Naive thymus-derived CD4-positive, alpha-beta T cell (primary cell): ENCODE measurements around the gene SPRY1. TPM values are rescaled to one million over a fixed set of nuclear protein-coding genes. Genes with fewer than 3 reads are reported as not detected.

Experiments
- ATAC-seq: fragments of 150-1000 bp; cut with Tn5 transposase; 2 replicates; pipeline ENCODE4 v1.10.0; 2021; ENCODE audit warnings: mild to moderate bottlenecking, moderate library complexity
- CTCF ChIA-PET: fragments of 350-600 bp; sonication (Branson Sonifier 250); formaldehyde crosslinking; loops from one replicate; lab custom pipeline; 2021; ENCODE audit warnings: antibody characterized with exemption; lab: Charles Lee
- POLR2A ChIA-PET: fragments of 350-600 bp; sonication (Branson Sonifier 250); formaldehyde crosslinking; loops from one replicate; lab custom pipeline; 2021; ENCODE audit warnings: antibody characterized with exemption, inconsistent platforms; lab: Charles Lee
- DNase-seq, 9 donors: peaks; one replicate each; pipeline versions ENCODE4 v3.0.0 to v3.0.0-alpha.2; 2020 to 2022; ENCODE audit warnings: mixed read lengths in 1 of 9
- H3K27ac ChIP-seq: one replicate; pipeline ENCODE4 v1.7.0; 2013; ENCODE audit warnings: mild to moderate bottlenecking, low read depth, low read length, moderate library complexity
- H3K27me3 ChIP-seq, 2 donors: one replicate each; pipeline ENCODE4 v1.7.0; 2013; ENCODE audit warnings: low read length in 2 of 2, mild to moderate bottlenecking in 2 of 2, moderate library complexity in 2 of 2; ENCODE audit not compliant: control insufficient read depth in 2 of 2, insufficient read depth in 2 of 2
- H3K36me3 ChIP-seq, 3 experiments: 1 replicate in 2 of 3; 2 replicates in 1 of 3; pipeline ENCODE4 v1.7.0; 2013; ENCODE audit warnings: low read length in 3 of 3, mild to moderate bottlenecking in 3 of 3, moderate library complexity in 1 of 3; ENCODE audit not compliant: insufficient read depth in 3 of 3, control insufficient read depth in 2 of 3
- H3K4me1 ChIP-seq, 2 donors: one replicate each; pipeline ENCODE4 v1.7.0; 2013; ENCODE audit warnings: low read length in 2 of 2, mild to moderate bottlenecking in 2 of 2, moderate library complexity in 1 of 2; ENCODE audit not compliant: control insufficient read depth in 2 of 2, insufficient read depth in 2 of 2
- H3K4me3 ChIP-seq: 2 replicates; pipeline ENCODE4 v1.7.0; 2013; ENCODE audit warnings: mild to moderate bottlenecking, low read length
- H3K9me3 ChIP-seq, 3 experiments: 1 replicate in 2 of 3; 2 replicates in 1 of 3; pipeline ENCODE4 v1.7.0; 2013; ENCODE audit warnings: low read length in 3 of 3; ENCODE audit not compliant: control insufficient read depth in 2 of 3
- H3K27ac Mint-ChIP-seq, 9 donors: one replicate each; pipeline ENCODE4 v1.8.0; 2020 to 2022; ENCODE audit warnings: mixed read lengths in 9 of 9, mild to moderate bottlenecking in 8 of 9, moderate library complexity in 5 of 9, inconsistent platforms in 2 of 9
- H3K27me3 Mint-ChIP-seq, 5 donors: one replicate each; pipeline ENCODE4 v1.8.0; 2021 to 2022; ENCODE audit warnings: mixed read lengths in 5 of 5, mild to moderate bottlenecking in 1 of 5
- H3K36me3 Mint-ChIP-seq, 5 donors: one replicate each; pipeline ENCODE4 v1.8.0; 2020 to 2022; ENCODE audit warnings: mixed read lengths in 5 of 5, mild to moderate bottlenecking in 3 of 5, inconsistent platforms in 1 of 5
- H3K4me1 Mint-ChIP-seq, 7 donors: one replicate each; pipeline ENCODE4 v1.8.0; 2020 to 2022; ENCODE audit warnings: mixed read lengths in 7 of 7, mild to moderate bottlenecking in 3 of 7, inconsistent platforms in 1 of 7
- H3K4me3 Mint-ChIP-seq, 10 donors: one replicate each; pipeline ENCODE4 v1.8.0; 2020 to 2022; ENCODE audit warnings: mild to moderate bottlenecking in 10 of 10, mixed read lengths in 10 of 10, moderate library complexity in 6 of 10, inconsistent platforms in 2 of 10
- H3K9me3 Mint-ChIP-seq, 11 donors: one replicate each; pipeline ENCODE4 v1.8.0; 2020 to 2022; ENCODE audit warnings: mixed read lengths in 11 of 11, mild to moderate bottlenecking in 4 of 11, inconsistent platforms in 1 of 11, moderate library complexity in 1 of 11
- intact Hi-C, 2 donors: fragments of 100-400 bp; cut with micrococcal nuclease; formaldehyde crosslinking; loops; one replicate each; pipeline ENCODE4 v1.15.1; 2023
- polyA plus RNA-seq, 2 donors: library from polyadenylated mRNA; unstranded; fragments of 300-500 nt; fragmentation: Illumina TruSeq; gene quantifications; one replicate each; pipeline ENCODE4 v1.2.3, GENCODE V29; 2021
- total RNA-seq, 6 experiments: library from RNA in 5 of 6; stranded (reverse) in 5 of 6; gene quantifications; 1 replicate in 5 of 6; 2 replicates in 1 of 6; pipeline ENCODE4 v1.2.3 and lab custom pipeline; 2021 to 2026

SPRY1 gene
- total and polyA plus RNA-seq, 7 experiments from 2014 or later, result 1.6 to 20.5 (median 4.3) TPM

- POLR2A ChIA-PET, result no interaction called here
- Mint-ChIP-seq H3K9me3 (peaks cover 0 to 4% (median 0%) of the 10 kb centered on the region in 11 donors), H3K4me1 (peaks cover 0 to 13% (median 4%) of the 10 kb centered on the region in 7 donors), H3K4me3 (no peak overlapping the region), H3K27me3 (peaks cover 3 to 27% (median 4%) of the 10 kb centered on the region in 5 donors), H3K36me3 (no peaks in the 10 kb centered on the region), H3K27ac (no peak overlapping the region)
- Histone ChIP-seq H3K36me3 (no peaks in the 10 kb centered on the region), H3K27me3 (no peaks in the 10 kb centered on the region), H3K4me3 (no peak overlapping the region), H3K9me3 (no peaks in the 10 kb centered on the region), H3K27ac (no peak overlapping the region), H3K4me1 (no peaks in the 10 kb centered on the region)
- DNase-seq, result no peak
- intact Hi-C loops, result no loop called here
- CTCF ChIA-PET, result no interaction called here
- ATAC-seq, result no peak
Measured at GRCh38 chr4:123351713-123352112, 44.9 kb upstream of the SPRY1 start.

- Histone ChIP-seq H3K36me3 (no peaks in the 10 kb centered on the region), H3K4me3 (no peak overlapping the region), H3K4me1 (no peaks in the 10 kb centered on the region), H3K9me3 (no peaks in the 10 kb centered on the region), H3K27me3 (no peaks in the 10 kb centered on the region), H3K27ac (no peak overlapping the region)
- Mint-ChIP-seq H3K9me3 (peaks cover 0 to 4% (median 0%) of the 10 kb centered on the region in 11 donors), H3K36me3 (no peaks in the 10 kb centered on the region), H3K4me1 (peaks cover 0 to 13% (median 4%) of the 10 kb centered on the region in 7 donors), H3K4me3 (no peak overlapping the region), H3K27ac (no peak overlapping the region), H3K27me3 (peaks cover 3 to 20% (median 5%) of the 10 kb centered on the region in 5 donors)
- DNase-seq, result no peak
- no peak for ATAC-seq
- ChIA-PET CTCF (no interaction called here), POLR2A (no interaction called here)
- intact Hi-C loops, result no loop called here
Measured at GRCh38 chr4:123352240-123352945, 44.2 kb upstream of the SPRY1 start.

GRCh38 chr4:123352966-123353365 is 43.6 kb upstream of the SPRY1 start:
- Mint-ChIP-seq H3K4me3 (no peak overlapping the region), H3K4me1 (peaks cover 0 to 13% (median 4%) of the 10 kb centered on the region in 7 donors), H3K27me3 (peaks cover 3 to 17% (median 6%) of the 10 kb centered on the region in 5 donors), H3K9me3 (peaks cover 0 to 4% (median 0%) of the 10 kb centered on the region in 11 donors), H3K27ac (no peak overlapping the region), H3K36me3 (no peaks in the 10 kb centered on the region)
- ChIA-PET CTCF (no interaction called here), POLR2A (no interaction called here)
- no peak for DNase-seq
- no peaks in the 10 kb centered on the region for H3K9me3 ChIP-seq
- no peaks in the 10 kb centered on the region for H3K36me3 ChIP-seq
- intact Hi-C loops, result no loop called here
- H3K27ac ChIP-seq, result no peak overlapping the region
- no peaks in the 10 kb centered on the region for H3K4me1 ChIP-seq
- no peaks in the 10 kb centered on the region for H3K27me3 ChIP-seq
- no peak overlapping the region for H3K4me3 ChIP-seq
- ATAC-seq, result no peak

- Mint-ChIP-seq H3K27ac (no peak overlapping the region), H3K27me3 (peaks cover 3 to 15% (median 6%) of the 10 kb centered on the region in 5 donors), H3K4me3 (no peak overlapping the region), H3K9me3 (peaks cover 0 to 4% (median 0%) of the 10 kb centered on the region in 11 donors), H3K36me3 (no peaks in the 10 kb centered on the region), H3K4me1 (peaks cover 0 to 13% (median 4%) of the 10 kb centered on the region in 7 donors)
- no peak overlapping the region for H3K27ac ChIP-seq
- no peaks in the 10 kb centered on the region for H3K4me1 ChIP-seq
- no peaks in the 10 kb centered on the region for H3K36me3 ChIP-seq
- no peak overlapping the region for H3K4me3 ChIP-seq
- ChIA-PET POLR2A (no interaction called here), CTCF (no interaction called here)
- no peaks in the 10 kb centered on the region for H3K27me3 ChIP-seq
- ATAC-seq, result no peak
- H3K9me3 ChIP-seq, result no peaks in the 10 kb centered on the region
- intact Hi-C loops, result no loop called here
- no peak for DNase-seq
Measured at GRCh38 chr4:123353656-123354055, 42.9 kb upstream of the SPRY1 start.

GRCh38 chr4:123354701-123355100 is 41.9 kb upstream of the SPRY1 start:
- ChIA-PET POLR2A (no interaction called here), CTCF (no interaction called here)
- Mint-ChIP-seq H3K27ac (no peak overlapping the region), H3K27me3 (peaks cover 0 to 20% (median 6%) of the 10 kb centered on the region in 5 donors), H3K36me3 (no peaks in the 10 kb centered on the region), H3K4me1 (peaks cover 0 to 13% (median 5%) of the 10 kb centered on the region in 7 donors), H3K9me3 (peaks cover 0 to 3% (median 0%) of the 10 kb centered on the region in 11 donors), H3K4me3 (no peak overlapping the region)
- H3K4me3 ChIP-seq, result no peak overlapping the region
- no peaks in the 10 kb centered on the region for H3K36me3 ChIP-seq
- no peaks in the 10 kb centered on the region for H3K9me3 ChIP-seq
- H3K27ac ChIP-seq, result no peak overlapping the region
- ATAC-seq (no peak), DNase-seq (no peak)
- H3K4me1 ChIP-seq, result no peaks in the 10 kb centered on the region
- no peaks in the 10 kb centered on the region for H3K27me3 ChIP-seq
- intact Hi-C loops, result no loop called here

- DNase-seq (no peak), ATAC-seq (no peak)
- Histone ChIP-seq H3K36me3 (no peaks in the 10 kb centered on the region), H3K9me3 (no peaks in the 10 kb centered on the region), H3K27me3 (no peaks in the 10 kb centered on the region), H3K27ac (no peak overlapping the region), H3K4me3 (no peak overlapping the region), H3K4me1 (no peaks in the 10 kb centered on the region)
- peaks cover 0 to 18% (median 0%) of the 10 kb centered on the region in 5 donors for H3K27me3 Mint-ChIP-seq
- peaks cover 0 to 2% (median 0%) of the 10 kb centered on the region in 11 donors for H3K9me3 Mint-ChIP-seq
- H3K4me1 Mint-ChIP-seq, result peaks cover 0 to 13% (median 5%) of the 10 kb centered on the region in 7 donors
- ChIA-PET POLR2A (no interaction called here), CTCF (no interaction called here)
- no peak overlapping the region for H3K4me3 Mint-ChIP-seq
- H3K27ac Mint-ChIP-seq, result no peak overlapping the region
- H3K36me3 Mint-ChIP-seq, result no peaks in the 10 kb centered on the region
- intact Hi-C loops, result no loop called here
Measured at GRCh38 chr4:123356921-123357320, 39.7 kb upstream of the SPRY1 start.
